Activated T-helper 9 cell treated with anti-CD3 and anti-CD28 coated beads, Interleukin-2, amount 50 U/mL, for 16 hours (primary cell): Measurements from ENCODE around the gene WDR43.

Source experiments
- DNase-seq: peaks from one replicate; pipeline ENCODE4 v3.0.0-alpha.2; 2020; ENCODE audit warnings: low read depth

WDR43 gene

DNA sequence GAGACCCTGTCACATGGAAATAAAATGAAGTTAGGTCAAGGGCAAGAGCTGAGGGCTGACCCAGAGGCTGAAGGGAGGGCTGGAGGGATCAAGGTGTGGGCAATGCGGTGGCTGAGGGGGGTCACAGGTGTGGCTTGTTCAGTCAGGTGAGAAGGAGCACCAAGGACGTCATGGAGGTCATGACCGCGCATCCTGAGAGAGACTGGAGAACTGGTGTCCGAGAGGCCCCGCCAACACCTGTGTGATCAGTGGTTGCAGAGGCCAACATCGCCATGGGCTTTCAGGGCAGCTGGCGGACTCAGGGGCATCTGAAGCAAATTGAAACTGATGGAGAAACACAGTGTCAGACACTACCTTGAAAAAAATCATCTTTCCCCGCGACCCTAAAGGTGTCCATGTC, 99.6 kb downstream of the WDR43 start:
- no peak for DNase-seq

DNA sequence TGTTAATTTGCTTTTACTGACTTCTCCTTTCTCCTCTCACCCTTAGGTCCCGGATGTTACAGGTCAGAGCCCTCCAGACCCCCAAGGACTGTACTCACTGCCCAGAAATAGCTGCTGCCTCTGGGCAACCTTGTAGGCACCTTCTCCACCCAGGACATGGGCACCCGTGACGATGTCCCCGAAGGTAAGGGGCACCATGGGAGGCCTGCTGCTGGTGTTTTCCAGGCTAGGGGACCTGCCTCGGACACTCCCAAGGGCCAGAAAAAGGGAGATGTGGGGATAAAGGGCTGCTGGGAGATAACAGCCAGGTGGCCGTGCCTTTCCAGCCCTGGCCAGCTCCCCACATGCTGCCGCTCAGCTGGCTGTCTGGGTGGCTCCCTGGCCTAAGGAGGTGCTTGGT, 100.2 kb downstream of the WDR43 start:
- no peak for DNase-seq

- no peak for DNase-seq
Measured at GRCh38 chr2:28995765-28996750, 101.6 kb downstream of the WDR43 start.

DNA sequence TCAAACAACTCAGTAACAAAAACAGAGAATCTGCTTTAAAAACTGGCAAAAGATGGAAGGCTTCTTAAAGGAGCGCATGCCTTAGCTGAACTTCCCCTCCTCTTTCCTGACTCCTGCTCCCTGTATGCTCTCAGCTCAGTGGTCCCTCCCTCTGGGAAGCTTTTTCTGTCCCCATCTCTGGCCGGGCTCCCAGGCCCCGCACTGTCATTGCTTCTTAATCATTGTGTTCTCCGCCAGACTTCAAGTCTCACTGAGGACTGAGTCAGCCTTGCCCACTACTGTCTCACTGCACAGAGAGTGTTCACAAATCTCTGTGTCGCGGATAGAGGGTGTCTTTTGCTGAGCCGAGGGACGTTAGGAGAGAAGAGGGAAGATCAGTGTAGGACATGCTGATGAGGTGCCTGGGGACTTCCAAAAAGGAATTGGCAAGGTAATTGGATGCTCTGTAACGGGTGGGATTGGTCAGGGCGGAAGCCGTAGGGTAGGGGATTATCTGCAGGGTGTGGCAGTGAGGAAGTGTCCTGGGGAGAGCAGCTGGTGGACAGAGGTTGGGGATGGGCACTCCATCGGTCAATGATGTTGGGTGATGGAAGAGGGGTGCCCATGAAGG, 102.9 kb downstream of the WDR43 start:
- DNase-seq = no peak
